Tibial nerve (tissue), 4 donors: ENCODE measurements around the gene TSGA10IP. TPM values are rescaled to one million over a fixed set of nuclear protein-coding genes. Genes with fewer than 3 reads are reported as not detected.

ENCODE experiments used
- DNase-seq, 2 donors: peaks; one replicate each; pipeline ENCODE4 v3.0.0-alpha.2; 2019; ENCODE audit warnings: low spot score in 2 of 2
- H3K27ac ChIP-seq, 4 donors: fragments of 200-600 bp; sonication (generic) in 3 of 4; one replicate each; pipeline ENCODE4 v1.5.1; 2017 to 2019; ENCODE audit warnings: mild to moderate bottlenecking in 1 of 4
- H3K27me3 ChIP-seq, 2 donors: fragments of 200-600 bp; sonication (generic) in 1 of 2; one replicate each; pipeline versions ENCODE4 v1.5.1 to v1.6.0; 2017 to 2019
- H3K36me3 ChIP-seq, 3 donors: fragments of 200-600 bp; sonication (generic); one replicate each; pipeline ENCODE4 v1.5.1; 2018 to 2019
- H3K4me1 ChIP-seq, 4 donors: fragments of 200-600 bp; sonication (generic) in 3 of 4; one replicate each; pipeline ENCODE4 v1.5.1; 2017 to 2019
- H3K4me3 ChIP-seq, 4 donors: fragments of 200-600 bp; sonication (generic) in 3 of 4; one replicate each; pipeline ENCODE4 v1.5.1; 2017 to 2019; ENCODE audit warnings: mild to moderate bottlenecking in 1 of 4, moderate library complexity in 1 of 4
- H3K9me3 ChIP-seq, 4 donors: fragments of 200-600 bp; sonication (generic) in 3 of 4; one replicate each; pipeline ENCODE4 v1.5.1; 2017 to 2019
- CTCF ChIP-seq, 5 experiments: fragments of 200-600 bp in 3 of 5; fragments of 450-650 bp in 2 of 5; sonication (generic) in 3 of 5; IDR thresholded peaks; one replicate each; pipeline ENCODE4 v1.5.1; 2016 to 2019; ENCODE audit warnings: antibody characterized with exemption in 5 of 5, mild to moderate bottlenecking in 3 of 5, moderate library complexity in 2 of 5
- EP300 ChIP-seq, 2 donors: sonication (generic); formaldehyde crosslinking; IDR thresholded peaks; one replicate each; pipeline ENCODE4 v1.6.1; 2017; ENCODE audit warnings: antibody characterized with exemption in 2 of 2, mild to moderate bottlenecking in 1 of 2
- POLR2A ChIP-seq, 2 donors: fragments of 450-650 bp; IDR thresholded peaks; one replicate each; pipeline ENCODE4 v1.6.1; 2017; ENCODE audit warnings: antibody characterized with exemption in 2 of 2, mild to moderate bottlenecking in 2 of 2, moderate library complexity in 2 of 2
- WGBS, 2 donors: methylation state at CpG; one replicate each; pipeline ENCODE4 v1.1.5; 2018; 5-methylcytosine and 5-hydroxymethylcytosine counted together
- total RNA-seq, 4 donors: library from RNA; depleted of rRNA; stranded (reverse); fragments of >200 nt; gene quantifications; one replicate each; pipeline ENCODE4 v1.1.0, GENCODE V29; 2016

Gene TSGA10IP
- total RNA-seq, 4 donors from 2014 or later, result not detected

- peak overlapping the region in 2 of 4 donors; percentile 32 to 85 for H3K27ac ChIP-seq
- TF ChIP-seq POLR2A (IDR thresholded peaks at IDR 0.05) (no peak), CTCF (IDR thresholded peaks at IDR 0.05) (no peak)
- peaks cover 0 to 57% (median 39%) of the 10 kb centered on the region in 4 donors for H3K4me1 ChIP-seq
- H3K27me3 ChIP-seq, result no peaks in the 10 kb centered on the region
- no peaks in the 10 kb centered on the region for H3K9me3 ChIP-seq
- WGBS, 2 donors, result 22 to 32% methylated on average over 2 to 4 of the region's 4 CpGs
- peaks cover 0 to 5% (median 0%) of the 10 kb centered on the region in 3 donors for H3K36me3 ChIP-seq
- no peak overlapping the region for H3K4me3 ChIP-seq
- DNase-seq, result no peak
Observed at GRCh38 chr11:65912845-65913244, 32.4 kb upstream of the TSGA10IP start.

GRCh38 chr11:65915101-65915820, 30.0 kb upstream of the TSGA10IP start:
- H3K9me3 ChIP-seq, result no peaks in the 10 kb centered on the region
- DNase-seq, result no peak
- H3K36me3 ChIP-seq, result peaks cover 0 to 5% (median 0%) of the 10 kb centered on the region in 3 donors
- H3K27ac ChIP-seq, result peak overlapping the region; percentile 32 to 97 (median 85)
- 55 to 65% methylated on average over 9 to 10 of the region's 10 CpGs for WGBS, 2 donors
- H3K27me3 ChIP-seq, result no peaks in the 10 kb centered on the region
- no peak overlapping the region for H3K4me3 ChIP-seq
- H3K4me1 ChIP-seq, result peaks cover 2 to 66% (median 45%) of the 10 kb centered on the region in 4 donors
- TF ChIP-seq POLR2A (IDR thresholded peaks at IDR 0.05), result no peak
- TF ChIP-seq EP300 (IDR thresholded peaks at IDR 0.05), result no peak
- TF ChIP-seq CTCF (IDR thresholded peaks at IDR 0.05), result no peak

GRCh38 chr11:65915821-65916251, 29.4 kb upstream of the TSGA10IP start:
- peaks cover 4 to 72% (median 50%) of the 10 kb centered on the region in 4 donors for H3K4me1 ChIP-seq
- WGBS, 2 donors, result 7 to 13% methylated on average over 2 to 13 of the region's 13 CpGs
- TF ChIP-seq POLR2A (IDR thresholded peaks at IDR 0.05), result no peak
- peak in 1 of 2 donors; percentile 63 for TF ChIP-seq EP300 (IDR thresholded peaks at IDR 0.05)

GRCh38 chr11:65916391-65916790, 28.9 kb upstream of the TSGA10IP start:
- TF ChIP-seq EP300 (IDR thresholded peaks at IDR 0.05) (no peak), POLR2A (IDR thresholded peaks at IDR 0.05) (no peak)
- no peak for DNase-seq
- peaks cover 4 to 74% (median 50%) of the 10 kb centered on the region in 4 donors for H3K4me1 ChIP-seq
- H3K27me3 ChIP-seq, result no peaks in the 10 kb centered on the region
- peaks cover 0 to 5% (median 0%) of the 10 kb centered on the region in 3 donors for H3K36me3 ChIP-seq
- peak overlapping the region; percentile 19 to 97 (median 85) for H3K27ac ChIP-seq
- WGBS, 2 donors, result 69 to 74% methylated on average over 4 to 7 of the region's 7 CpGs
- H3K9me3 ChIP-seq, result no peaks in the 10 kb centered on the region
- no peak overlapping the region for H3K4me3 ChIP-seq

More at GRCh38 chr11:65915821-65916251, 29.4 kb upstream of the TSGA10IP start:
- Histone ChIP-seq H3K36me3 (peaks cover 0 to 5% (median 0%) of the 10 kb centered on the region in 3 donors), H3K27ac (peak overlapping the region; percentile 19 to 97 (median 85)), H3K9me3 (no peaks in the 10 kb centered on the region), H3K4me3 (no peak overlapping the region), H3K27me3 (no peaks in the 10 kb centered on the region)
- peak; percentile 59 to 63 for DNase-seq

- Histone ChIP-seq H3K27ac (peak overlapping the region in 3 of 4 donors; percentile 75 to 97 (median 95)), H3K4me1 (peaks cover 4 to 69% (median 44%) of the 10 kb centered on the region in 4 donors), H3K9me3 (no peaks in the 10 kb centered on the region), H3K4me3 (peak overlapping the region in 1 of 4 donors; percentile 86), H3K27me3 (no peaks in the 10 kb centered on the region), H3K36me3 (peaks cover 0 to 8% (median 0%) of the 10 kb centered on the region in 3 donors)
- TF ChIP-seq EP300 (IDR thresholded peaks at IDR 0.05) (no peak), CTCF (IDR thresholded peaks at IDR 0.05) (no peak), POLR2A (IDR thresholded peaks at IDR 0.05) (no peak)
- WGBS, 2 donors, result 87 to 92% methylated on average over 3 of the region's 3 CpGs
- DNase-seq, result no peak
Observed at GRCh38 chr11:65917077-65917433, 28.2 kb upstream of the TSGA10IP start.
